Activated effector memory CD4-positive, alpha-beta T cell treated with anti-CD3 and anti-CD28 coated beads, Interleukin-2, amount 50 U/mL, for 16 hours (primary cell): Measurements from ENCODE around the gene UFSP1.
"Not testable (repeated sequence)": the region's sequence is repeated elsewhere in the genome, so short reads cannot be mapped to it uniquely, and the experiment has no call there.

Experiments
- DNase-seq: peaks from one replicate; pipeline ENCODE4 v3.0.0-alpha.2; 2020

The UFSP1 gene

GRCh38 chr7:100879685-100880261, 9.7 kb downstream of the UFSP1 start:
- DNase-seq, result no peak

- no peak for DNase-seq
Measured at GRCh38 chr7:100878685-100879084, 10.8 kb downstream of the UFSP1 start.

- no peak for DNase-seq
Measured at GRCh38 chr7:100878013-100878412, 11.5 kb downstream of the UFSP1 start.

- DNase-seq, result peak; percentile 79
Measured at GRCh38 chr7:100875356-100875751, 14.2 kb downstream of the UFSP1 start.

GRCh38 chr7:100874577-100875355, 14.7 kb downstream of the UFSP1 start, which contains the start of gene SRRT:
Gene SRRT, plus strand, starts transcription at chr7:100875103. Its CDS starts 488 bp downstream, at chr7:100875591.
- peak; percentile 99 for DNase-seq

- no peak for DNase-seq
Measured at GRCh38 chr7:100874300-100874576, 15.3 kb downstream of the UFSP1 start.

- DNase-seq, result no peak
Measured at GRCh38 chr7:100873599-100874299, 15.8 kb downstream of the UFSP1 start.

GRCh38 chr7:100867776-100868485, 21.6 kb downstream of the UFSP1 start:
- no peak for DNase-seq

- DNase-seq, result peak; percentile 85
Measured at GRCh38 chr7:100867040-100867775, 22.3 kb downstream of the UFSP1 start, which contains the start of gene TRIP6. Gene TRIP6, plus strand, starts transcription at chr7:100867387. Its CDS starts 111 bp downstream, at chr7:100867498.

- no peak for DNase-seq
Measured at GRCh38 chr7:100866729-100867039, 22.8 kb downstream of the UFSP1 start.

- peak; percentile 69 for DNase-seq
Measured at GRCh38 chr7:100865938-100866728, 23.4 kb downstream of the UFSP1 start.

GRCh38 chr7:100865372-100865911, 24.1 kb downstream of the UFSP1 start:
- no peak for DNase-seq

- no peak for DNase-seq
Measured at GRCh38 chr7:100864263-100864845, 25.2 kb downstream of the UFSP1 start.

GRCh38 chr7:100863406-100863950, 26.0 kb downstream of the UFSP1 start:
- no peak for DNase-seq

GRCh38 chr7:100861616-100861985, 27.9 kb downstream of the UFSP1 start:
- DNase-seq, result no peak

- DNase-seq, result no peak
Measured at GRCh38 chr7:100860702-100861615, 28.6 kb downstream of the UFSP1 start.

GRCh38 chr7:100859856-100860255, 29.7 kb downstream of the UFSP1 start:
- DNase-seq, result no peak

- no peak for DNase-seq
Measured at GRCh38 chr7:100856871-100857282, 32.6 kb downstream of the UFSP1 start.

GRCh38 chr7:100855515-100855914, 34.0 kb downstream of the UFSP1 start:
- DNase-seq, result no peak

GRCh38 chr7:100854899-100855298, 34.6 kb downstream of the UFSP1 start:
- not testable (repeated sequence) for DNase-seq
